ENCODE results near the gene SNAP47. TPM values are rescaled to one million over a fixed set of nuclear protein-coding genes. Genes with fewer than 3 reads are reported as not detected.

SNAP47 gene
- total RNA-seq, 1 donor from 2014 or later = 59.0 TPM

GRCh38 chr1:227781314-227781930, 46.2 kb downstream of the SNAP47 start:
- DNase-seq (ENCODE audit: low read depth) = no peak

GRCh38 chr1:227782226-227782625, 47.0 kb downstream of the SNAP47 start:
- Histone ChIP-seq H3K4me3 (ENCODE audit: low read depth, low read length) (no peak overlapping the region), H3K27me3 (ENCODE audit: control insufficient read depth, insufficient read depth, low read length) (peaks cover 2% of the 10 kb centered on the region), H3K36me3 (ENCODE audit: control insufficient read depth, insufficient read depth, low read length) (peaks cover 3% of the 10 kb centered on the region)
- FAIRE-seq (peak; percentile 55), DNase-seq (ENCODE audit: low read depth) (no peak)
- TF ChIP-seq CTCF (IDR thresholded peaks at IDR 0.05; ENCODE audit: insufficient read depth, low read length, severe bottlenecking) = no peak

More at GRCh38 chr1:227781314-227781930, 46.2 kb downstream of the SNAP47 start:
- H3K4me3 ChIP-seq (ENCODE audit: low read depth, low read length) = no peak overlapping the region
- TF ChIP-seq CTCF (IDR thresholded peaks at IDR 0.05; ENCODE audit: insufficient read depth, low read length, severe bottlenecking) = no peak
- no peak for FAIRE-seq
- H3K36me3 ChIP-seq (ENCODE audit: control insufficient read depth, insufficient read depth, low read length) = peaks cover 4% of the 10 kb centered on the region
- H3K27me3 ChIP-seq (ENCODE audit: control insufficient read depth, insufficient read depth, low read length) = peaks cover under 1% of the 10 kb centered on the region

DNA sequence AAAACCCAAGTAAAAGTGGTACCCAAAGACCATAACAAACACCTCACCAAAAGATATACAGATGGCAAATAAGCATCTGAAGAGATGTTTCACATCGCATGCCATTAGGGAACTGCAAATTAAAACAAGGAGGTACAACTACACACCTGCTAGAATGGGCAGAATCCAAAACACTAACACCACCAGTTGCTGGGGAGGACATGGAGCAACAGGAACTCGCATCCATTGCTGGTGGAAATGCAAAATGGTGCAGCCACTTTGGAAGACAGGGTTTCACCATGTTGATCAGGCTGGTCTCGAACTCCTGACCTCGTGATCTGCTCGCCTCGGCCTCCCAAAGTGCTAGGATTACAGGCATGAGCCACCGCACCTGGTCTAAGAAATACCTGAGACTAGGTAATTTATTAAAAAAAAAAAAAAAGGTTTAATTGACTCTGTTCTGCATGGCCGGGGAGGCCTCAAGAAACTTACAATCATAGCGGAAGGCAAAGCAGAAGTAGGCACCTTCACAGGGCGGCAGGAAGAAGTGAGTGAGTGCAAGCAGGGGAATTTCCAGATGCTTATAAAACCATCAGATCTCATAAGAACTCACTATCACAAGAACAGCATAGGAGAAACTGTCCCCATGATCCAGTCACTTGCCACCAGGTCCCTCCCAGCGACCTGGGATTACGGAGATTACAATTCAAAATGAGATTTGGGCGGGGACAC, 50.0 kb downstream of the SNAP47 start:
- Histone ChIP-seq H3K36me3 (ENCODE audit: control insufficient read depth, insufficient read depth, low read length) (peaks cover 1% of the 10 kb centered on the region), H3K4me3 (ENCODE audit: low read depth, low read length) (no peak overlapping the region), H3K27me3 (ENCODE audit: control insufficient read depth, insufficient read depth, low read length) (peaks cover 2% of the 10 kb centered on the region)
- DNase-seq (ENCODE audit: low read depth) = no peak
- no peak for FAIRE-seq
- no peak for TF ChIP-seq CTCF (IDR thresholded peaks at IDR 0.05; ENCODE audit: insufficient read depth, low read length, severe bottlenecking)

GRCh38 chr1:227785805-227786671, 50.8 kb downstream of the SNAP47 start:
- Histone ChIP-seq H3K4me3 (ENCODE audit: low read depth, low read length) (no peak overlapping the region), H3K27me3 (ENCODE audit: control insufficient read depth, insufficient read depth, low read length) (peaks cover 2% of the 10 kb centered on the region), H3K36me3 (ENCODE audit: control insufficient read depth, insufficient read depth, low read length) (no peaks in the 10 kb centered on the region)
- TF ChIP-seq CTCF (IDR thresholded peaks at IDR 0.05; ENCODE audit: insufficient read depth, low read length, severe bottlenecking) = no peak
- DNase-seq (ENCODE audit: low read depth) (no peak), FAIRE-seq (no peak)

- TF ChIP-seq CTCF (IDR thresholded peaks at IDR 0.05; ENCODE audit: insufficient read depth, low read length, severe bottlenecking) = no peak
- no peak for FAIRE-seq
- H3K36me3 ChIP-seq (ENCODE audit: control insufficient read depth, insufficient read depth, low read length) = no peaks in the 10 kb centered on the region
- DNase-seq (ENCODE audit: low read depth) = no peak
- peaks cover 2% of the 10 kb centered on the region for H3K27me3 ChIP-seq (ENCODE audit: control insufficient read depth, insufficient read depth, low read length)
- peak overlapping the region; percentile 56 for H3K4me3 ChIP-seq (ENCODE audit: low read depth, low read length)
These were observed 51.7 kb downstream of the SNAP47 start for GRCh38 chr1:227786673-227787512.
